ENCODE measurements around the gene ARHGEF37.

GRCh38 chr5:149654231-149654630 lies 72.9 kb downstream of the ARHGEF37 start:
- TF ChIP-seq CTCF (IDR thresholded peaks at IDR 0.05; ENCODE audit: control extremely low read depth in 1 of 3, insufficient read depth in 1 of 3, low read depth in 1 of 3, low read length in 3 of 3), result no peak
- no peak for TF ChIP-seq JUN (IDR thresholded peaks at IDR 0.05; ENCODE audit: low read depth, low read length)
- TF ChIP-seq POLR2AphosphoS5 (IDR thresholded peaks at IDR 0.05; ENCODE audit: low read depth, low read length), result no peak
- no peak for TF ChIP-seq TAF1 (IDR thresholded peaks at IDR 0.05; ENCODE audit: low read depth, low read length)
- no peak for TF ChIP-seq RFX5 (IDR thresholded peaks at IDR 0.05; ENCODE audit: borderline replicate concordance, low read depth, low read length)
- TF ChIP-seq SP2 (IDR thresholded peaks at IDR 0.05; ENCODE audit: low read length), result no peak
- no peak for TF ChIP-seq POLR2A (IDR thresholded peaks at IDR 0.05; ENCODE audit: control extremely low read depth in 1 of 2, low read depth in 2 of 2, low read length in 2 of 2)
